ENCODE results near the gene SLC9A9.

Gene SLC9A9

GRCh38 chr3:143736205-143736997 lies 111.9 kb downstream of the SLC9A9 start:
- no peaks in the 10 kb centered on the region for H4K20me1 ChIP-seq (ENCODE audit: insufficient read depth, low read length)
- no peak overlapping the region for H3K4me3 ChIP-seq (ENCODE audit: low read depth in 1 of 2, low read length in 2 of 2)
- ATAC-seq (ENCODE audit: insufficient read depth, low read depth) (no peak), DNase-seq (no peak)
- no peak overlapping the region for H3K9ac ChIP-seq (ENCODE audit: low read depth, low read length)
- TF ChIP-seq CTCF (IDR thresholded peaks at IDR 0.05; ENCODE audit: borderline replicate concordance, extremely low read depth, low read length, poor library complexity, severe bottlenecking) (no peak), EZH2 (IDR thresholded peaks at IDR 0.05; ENCODE audit: borderline replicate concordance, low read depth, low read length, severe bottlenecking) (no peak)
- no peaks in the 10 kb centered on the region for H3K36me3 ChIP-seq (ENCODE audit: insufficient read depth, low read length)
- no peaks in the 10 kb centered on the region for H3K27me3 ChIP-seq (ENCODE audit: insufficient read depth, low read length, poor library complexity)
- no peak overlapping the region for H2AFZ ChIP-seq (ENCODE audit: low read depth, low read length)
- no peaks in the 10 kb centered on the region for H3K79me2 ChIP-seq (ENCODE audit: insufficient read depth, low read length)
- H3K4me2 ChIP-seq (ENCODE audit: insufficient read depth, low read length) = no peak overlapping the region
- no peak overlapping the region for H3K27ac ChIP-seq (ENCODE audit: low read length)
- no peaks in the 10 kb centered on the region for H3K9me3 ChIP-seq (ENCODE audit: insufficient read depth, low read length, severe bottlenecking)
- H3K4me1 ChIP-seq (ENCODE audit: insufficient read depth, low read length) = no peaks in the 10 kb centered on the region

- no peaks in the 10 kb centered on the region for H4K20me1 ChIP-seq (ENCODE audit: insufficient read depth, low read length)
- H3K36me3 ChIP-seq (ENCODE audit: insufficient read depth, low read length) = no peaks in the 10 kb centered on the region
- no peaks in the 10 kb centered on the region for H3K79me2 ChIP-seq (ENCODE audit: insufficient read depth, low read length)
- no peaks in the 10 kb centered on the region for H3K27me3 ChIP-seq (ENCODE audit: insufficient read depth, low read length, poor library complexity)
- H3K4me3 ChIP-seq (ENCODE audit: low read depth in 1 of 2, low read length in 2 of 2) = no peak overlapping the region
- no peak for ATAC-seq (ENCODE audit: insufficient read depth, low read depth)
- TF ChIP-seq EZH2 (IDR thresholded peaks at IDR 0.05; ENCODE audit: borderline replicate concordance, low read depth, low read length, severe bottlenecking) = no peak
- TF ChIP-seq CTCF (IDR thresholded peaks at IDR 0.05; ENCODE audit: borderline replicate concordance, extremely low read depth, low read length, poor library complexity, severe bottlenecking) = no peak
- H3K9ac ChIP-seq (ENCODE audit: low read depth, low read length) = no peak overlapping the region
- no peak overlapping the region for H3K4me2 ChIP-seq (ENCODE audit: insufficient read depth, low read length)
- H3K9me3 ChIP-seq (ENCODE audit: insufficient read depth, low read length, severe bottlenecking) = no peaks in the 10 kb centered on the region
- no peak overlapping the region for H3K27ac ChIP-seq (ENCODE audit: low read length)
- H2AFZ ChIP-seq (ENCODE audit: low read depth, low read length) = no peak overlapping the region
- no peak for DNase-seq
- H3K4me1 ChIP-seq (ENCODE audit: insufficient read depth, low read length) = no peaks in the 10 kb centered on the region
These were observed 116.5 kb downstream of the SLC9A9 start for GRCh38 chr3:143731776-143732175.

GRCh38 chr3:143731320-143731719 lies 116.9 kb downstream of the SLC9A9 start:
- no peak overlapping the region for H3K4me3 ChIP-seq (ENCODE audit: low read depth in 1 of 2, low read length in 2 of 2)
- H3K4me2 ChIP-seq (ENCODE audit: insufficient read depth, low read length) = no peak overlapping the region
- no peaks in the 10 kb centered on the region for H3K79me2 ChIP-seq (ENCODE audit: insufficient read depth, low read length)
- no peaks in the 10 kb centered on the region for H4K20me1 ChIP-seq (ENCODE audit: insufficient read depth, low read length)
- no peaks in the 10 kb centered on the region for H3K4me1 ChIP-seq (ENCODE audit: insufficient read depth, low read length)
- no peaks in the 10 kb centered on the region for H3K36me3 ChIP-seq (ENCODE audit: insufficient read depth, low read length)
- no peaks in the 10 kb centered on the region for H3K27me3 ChIP-seq (ENCODE audit: insufficient read depth, low read length, poor library complexity)
- no peak overlapping the region for H2AFZ ChIP-seq (ENCODE audit: low read depth, low read length)
- no peak overlapping the region for H3K9ac ChIP-seq (ENCODE audit: low read depth, low read length)
- no peak overlapping the region for H3K27ac ChIP-seq (ENCODE audit: low read length)
- DNase-seq = peak; percentile 13
- no peaks in the 10 kb centered on the region for H3K9me3 ChIP-seq (ENCODE audit: insufficient read depth, low read length, severe bottlenecking)
- TF ChIP-seq CTCF (IDR thresholded peaks at IDR 0.05; ENCODE audit: borderline replicate concordance, extremely low read depth, low read length, poor library complexity, severe bottlenecking) (no peak), EZH2 (IDR thresholded peaks at IDR 0.05; ENCODE audit: borderline replicate concordance, low read depth, low read length, severe bottlenecking) (no peak)
- ATAC-seq (ENCODE audit: insufficient read depth, low read depth) = peak; percentile 79

All from DND-41 (cell line).